Measurements from ENCODE around the gene FITM1. TPM values are rescaled to one million over a fixed set of nuclear protein-coding genes. Genes with fewer than 3 reads are reported as not detected.

FITM1 gene
- total and polyA plus RNA-seq, 11 donors, result 43.3 to 276 (median 107) TPM

GRCh38 chr14:24086193-24086955 lies 44.1 kb upstream of the FITM1 start:
- ATAC-seq, result no peak
- WGBS, 4 donors, result 80 to 88% (median 85%) methylated on average over 3 of the region's 3 CpGs

GRCh38 chr14:24087004-24087403 lies 43.5 kb upstream of the FITM1 start:
- 80 to 93% (median 86%) methylated on average over 1 of the region's 1 CpG for WGBS, 4 donors
- ATAC-seq (no peak), DNase-seq (no peak)
- Histone ChIP-seq H3K9me3 (no peaks in the 10 kb centered on the region), H3K27me3 (peaks cover 0 to 4% (median 0%) of the 10 kb centered on the region in 9 donors), H3K4me3 (no peak overlapping the region), H3K36me3 (no peaks in the 10 kb centered on the region), H3K4me1 (no peaks in the 10 kb centered on the region), H3K27ac (no peak overlapping the region)
- intact Hi-C loops (cut with DNase I), result loop anchor here in 1 of 10 donors (2.0 kb wide), 1 partner anchor 26 kb away; no protein-coding TSS in a partner anchor
- no peak for TF ChIP-seq CTCF (IDR thresholded peaks at IDR 0.05)
- TF ChIP-seq POLR2A (IDR thresholded peaks at IDR 0.05), result no peak

More at GRCh38 chr14:24086193-24086955, 44.1 kb upstream of the FITM1 start:
- Histone ChIP-seq H3K36me3 (no peaks in the 10 kb centered on the region), H3K27me3 (peaks cover 0 to 10% (median 0%) of the 10 kb centered on the region in 9 donors), H3K9me3 (no peaks in the 10 kb centered on the region), H3K27ac (no peak overlapping the region), H3K4me3 (no peak overlapping the region), H3K4me1 (peaks cover 0 to 6% (median 4%) of the 10 kb centered on the region in 12 donors)
- TF ChIP-seq CTCF (IDR thresholded peaks at IDR 0.05), result no peak
- no peak for TF ChIP-seq POLR2A (IDR thresholded peaks at IDR 0.05)
- intact Hi-C loops (cut with DNase I), result loop anchor here in 1 of 10 donors (2.0 kb wide), 1 partner anchor 26 kb away; no protein-coding TSS in a partner anchor
- DNase-seq, result no peak

- no peak for TF ChIP-seq CTCF (IDR thresholded peaks at IDR 0.05)
- TF ChIP-seq POLR2A (IDR thresholded peaks at IDR 0.05), result no peak
- no peaks in the 10 kb centered on the region for H3K27me3 ChIP-seq
- ATAC-seq, result no peak
- H3K27ac ChIP-seq, result no peak overlapping the region
- peak in 1 of 5 donors; percentile 13 for DNase-seq
- H3K36me3 ChIP-seq, result no peaks in the 10 kb centered on the region
- 78 to 91% (median 86%) methylated on average over 2 of the region's 2 CpGs for WGBS, 4 donors
- intact Hi-C loops (cut with DNase I), result no loop called here
- H3K4me3 ChIP-seq, result no peak overlapping the region
- peaks cover 0 to 9% (median 0%) of the 10 kb centered on the region in 12 donors for H3K4me1 ChIP-seq
- H3K9me3 ChIP-seq, result no peaks in the 10 kb centered on the region
Observed at GRCh38 chr14:24088095-24088494, 42.4 kb upstream of the FITM1 start.

- intact Hi-C loops (cut with DNase I), result loop anchor here (1.0 to 10.0 kb wide), 11 partner anchors 31 to 113 kb away; partner anchors contain the start of gene DHRS4L2 (in 2 of the 10)
- Histone ChIP-seq H3K9me3 (no peaks in the 10 kb centered on the region), H3K27me3 (no peaks in the 10 kb centered on the region), H3K36me3 (no peaks in the 10 kb centered on the region), H3K4me1 (peaks cover 0 to 17% (median 7%) of the 10 kb centered on the region in 12 donors), H3K27ac (no peak overlapping the region), H3K4me3 (no peak overlapping the region)
- TF ChIP-seq CTCF (IDR thresholded peaks at IDR 0.05), result no peak
- DNase-seq (peak in 1 of 5 donors; percentile 1), ATAC-seq (no peak)
- WGBS, 4 donors, result 80 to 92% (median 85%) methylated on average over 5 to 6 of the region's 6 CpGs
Observed at GRCh38 chr14:24089890-24090289, 40.6 kb upstream of the FITM1 start.

Data from heart left ventricle (tissue), 16 donors.